Activated T-helper 1 cell treated with anti-CD3 and anti-CD28 coated beads, Interleukin-12 subunit alpha, Interleukin-12 subunit beta, Interleukin-2, Interleukin-4 antibody, amounts not matched to agents 30 ng/mL and 10 ng/mL and 1 ng/mL, durations not matched to agents 14 hours and 24 hours and 36 hours (primary cell): ENCODE measurements around the gene SHOC2. TPM values are rescaled to one million over a fixed set of nuclear protein-coding genes. Genes with fewer than 3 reads are reported as not detected.
A peak's percentile ranks its signal among the peaks of the same experiment; 100 is the strongest.
"Not testable (repeated sequence)": the region's sequence is repeated elsewhere in the genome, so short reads cannot be mapped to it uniquely, and the experiment has no call there.

Experiments
- DNase-seq: peaks from one replicate; pipeline ENCODE4 v3.0.0; 2021; ENCODE audit warnings: low spot score
- H3K27ac Mint-ChIP-seq: one replicate; pipeline ENCODE4 v1.8.0; 2021; ENCODE audit warnings: mild to moderate bottlenecking, mixed read lengths
- H3K27me3 Mint-ChIP-seq: one replicate; pipeline ENCODE4 v1.8.0; 2022; ENCODE audit warnings: mild to moderate bottlenecking, moderate library complexity, mixed read lengths; ENCODE audit not compliant: insufficient read depth
- H3K36me3 Mint-ChIP-seq: one replicate; pipeline ENCODE4 v1.8.0; 2021; ENCODE audit warnings: low read depth, mixed read lengths
- H3K4me1 Mint-ChIP-seq: one replicate; pipeline ENCODE4 v1.8.0; 2021; ENCODE audit warnings: low read depth, mixed read lengths
- H3K4me3 Mint-ChIP-seq: one replicate; pipeline ENCODE4 v1.8.0; 2021; ENCODE audit warnings: mild to moderate bottlenecking, moderate library complexity, mixed read lengths
- H3K9me3 Mint-ChIP-seq: one replicate; pipeline ENCODE4 v1.8.0; 2021; ENCODE audit warnings: mixed read lengths
- intact Hi-C: fragments of 100-400 bp; cut with micrococcal nuclease; formaldehyde crosslinking; loops from one replicate; pipeline ENCODE4 v1.15.1; 2024
- total RNA-seq: library from RNA; stranded (reverse); gene quantifications from 2 replicates; pipeline ENCODE4 v1.2.3, GENCODE V29; 2022

The SHOC2 gene
- total RNA-seq, 1 donor from 2014 or later, result 44.2 TPM

DNA sequence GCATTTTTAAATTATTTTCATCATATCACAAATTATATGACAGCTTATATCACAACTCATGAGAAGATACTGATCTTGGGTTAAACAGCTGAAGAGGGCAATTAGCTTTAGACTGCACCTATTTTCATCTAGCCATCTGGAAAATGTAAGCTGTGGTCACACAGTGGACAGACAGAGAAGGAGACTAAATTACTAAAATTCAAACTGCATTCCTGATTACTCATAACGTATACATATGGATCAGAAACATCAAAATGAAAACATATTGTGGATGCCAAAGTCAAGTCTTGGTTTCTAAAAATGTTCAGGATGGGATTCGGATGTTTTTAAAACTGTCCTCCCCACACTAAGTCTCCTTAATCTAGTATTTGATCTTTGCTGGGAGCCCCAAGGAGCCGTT, 7.0 kb upstream of the SHOC2 start:
- DNase-seq, result no peak
- Mint-ChIP-seq H3K36me3 (peaks cover 8% of the 10 kb centered on the region), H3K27ac (no peak overlapping the region), H3K9me3 (no peaks in the 10 kb centered on the region), H3K4me1 (peaks cover 7% of the 10 kb centered on the region), H3K4me3 (no peak overlapping the region), H3K27me3 (no peaks in the 10 kb centered on the region)
- intact Hi-C loops, result loop anchor here (10.0 kb wide), 2 partner anchors 838 to 1272 kb away; partner anchors contain the start of gene GPAM

DNA sequence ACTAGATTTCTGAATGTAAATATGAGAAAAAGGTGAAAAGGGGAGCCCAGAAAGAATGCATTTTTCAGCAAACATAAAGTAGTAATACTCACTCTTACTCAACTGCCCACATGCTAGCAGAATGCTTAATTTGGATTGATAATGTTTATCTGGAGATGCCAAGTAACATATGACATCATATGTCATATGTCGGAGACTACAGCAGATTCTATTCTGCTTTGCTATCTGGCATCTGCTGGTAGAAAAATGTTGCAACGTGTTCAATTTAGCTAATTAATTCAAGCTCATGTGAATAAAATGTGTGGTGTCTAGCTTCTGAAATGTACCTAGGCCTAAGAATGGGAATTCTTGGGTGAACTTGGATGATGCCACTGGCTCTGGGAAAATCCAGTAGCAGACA, 5.0 kb upstream of the SHOC2 start:
- H3K36me3 Mint-ChIP-seq, result peaks cover 8% of the 10 kb centered on the region
- peaks cover 17% of the 10 kb centered on the region for H3K4me1 Mint-ChIP-seq
- H3K27ac Mint-ChIP-seq, result no peak overlapping the region
- H3K9me3 Mint-ChIP-seq, result no peaks in the 10 kb centered on the region
- no peak for DNase-seq
- intact Hi-C loops, result loop anchor here (10.0 kb wide), 2 partner anchors 840 to 1270 kb away; partner anchors contain the start of gene GPAM
- no peaks in the 10 kb centered on the region for H3K27me3 Mint-ChIP-seq
- H3K4me3 Mint-ChIP-seq, result no peak overlapping the region

DNA sequence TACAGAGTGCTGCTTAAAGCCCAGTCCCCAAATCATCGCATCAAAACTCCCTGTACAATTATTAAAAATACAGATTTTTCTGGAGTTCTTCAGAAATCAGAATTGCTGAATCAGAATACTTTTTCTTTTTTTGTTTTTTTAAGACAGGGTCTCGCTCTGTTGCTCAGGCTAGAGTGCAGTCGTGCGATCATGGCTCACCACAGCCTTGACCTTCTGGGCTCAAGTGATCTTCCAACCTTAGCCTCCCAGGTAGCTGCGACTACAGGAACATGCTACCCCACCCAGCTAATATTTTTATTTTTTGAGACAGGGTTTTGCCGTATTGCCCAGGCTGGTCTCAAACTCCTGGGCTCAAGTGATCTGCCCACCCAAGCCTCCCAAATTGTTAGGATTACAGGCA, 4.4 kb upstream of the SHOC2 start:
- Mint-ChIP-seq H3K27ac (no peak overlapping the region), H3K27me3 (no peaks in the 10 kb centered on the region), H3K9me3 (no peaks in the 10 kb centered on the region), H3K4me3 (no peak overlapping the region), H3K36me3 (peaks cover 8% of the 10 kb centered on the region), H3K4me1 (peaks cover 17% of the 10 kb centered on the region)
- intact Hi-C loops, result loop anchor here (5.0 to 10.0 kb wide), 3 partner anchors 703 to 1270 kb away; partner anchors contain the start of gene GPAM
- no peak for DNase-seq

GRCh38 chr10:110915600-110915999, 3.8 kb upstream of the SHOC2 start:
- peaks cover 22% of the 10 kb centered on the region for H3K4me1 Mint-ChIP-seq
- not testable (repeated sequence) for H3K36me3 Mint-ChIP-seq, H3K4me3 Mint-ChIP-seq, DNase-seq, H3K27me3 Mint-ChIP-seq, H3K27ac Mint-ChIP-seq, H3K9me3 Mint-ChIP-seq
- intact Hi-C loops, result loop anchor here (5.0 to 10.0 kb wide), 3 partner anchors 703 to 1269 kb away; partner anchors contain the start of gene GPAM

DNA sequence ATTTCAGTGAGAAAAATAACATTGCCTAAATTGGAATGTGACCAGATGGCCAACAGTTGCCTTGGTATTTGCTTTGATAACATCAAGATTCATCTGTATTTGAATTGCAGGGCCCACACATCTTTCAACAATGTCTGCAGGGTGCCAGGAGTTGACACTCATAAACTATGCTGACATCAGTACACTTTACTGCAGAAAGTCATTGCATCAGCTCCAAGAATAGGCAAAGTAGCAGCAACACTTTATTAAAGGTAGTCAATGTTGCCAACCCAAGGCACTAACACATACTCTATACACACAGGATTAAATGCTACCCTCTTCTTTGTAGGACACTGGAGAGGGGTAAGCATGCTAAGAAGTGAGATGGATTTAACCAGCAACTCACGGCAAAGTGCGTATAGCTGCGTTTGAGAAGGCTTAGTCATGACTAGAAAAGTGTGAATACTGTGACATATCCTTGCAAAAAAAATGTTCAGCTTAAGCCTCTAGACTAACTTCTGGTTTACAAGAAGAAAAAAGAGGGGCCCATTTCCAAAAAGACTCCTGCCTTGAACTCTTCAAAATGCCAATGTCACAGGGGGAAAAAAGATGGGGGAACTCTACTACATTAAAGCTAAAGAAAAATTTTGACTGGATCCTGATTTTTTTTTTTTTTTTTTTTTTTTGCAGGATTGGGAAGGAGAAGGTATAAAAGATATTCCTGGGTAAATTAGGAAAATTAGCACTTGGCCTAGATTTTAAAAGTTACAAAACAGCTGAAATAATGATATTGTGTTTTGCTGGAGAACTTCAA, 2.7 kb upstream of the SHOC2 start:
- Mint-ChIP-seq H3K4me1 (peaks cover 32% of the 10 kb centered on the region), H3K9me3 (no peaks in the 10 kb centered on the region), H3K4me3 (no peak overlapping the region), H3K36me3 (peaks cover 8% of the 10 kb centered on the region), H3K27me3 (no peaks in the 10 kb centered on the region), H3K27ac (peak overlapping the region; percentile 32)
- intact Hi-C loops, result loop anchor here (5.0 to 10.0 kb wide), 3 partner anchors 704 to 1268 kb away; partner anchors contain the start of gene GPAM
- no peak for DNase-seq

GRCh38 chr10:110918269-110918642, 1.1 kb upstream of the SHOC2 start:
- H3K36me3 Mint-ChIP-seq, result peaks cover 8% of the 10 kb centered on the region
- H3K4me1 Mint-ChIP-seq, result peaks cover 41% of the 10 kb centered on the region
- peak overlapping the region; percentile 97 for H3K27ac Mint-ChIP-seq
- peak; percentile 85 for DNase-seq
- H3K27me3 Mint-ChIP-seq, result no peaks in the 10 kb centered on the region
- H3K9me3 Mint-ChIP-seq, result no peaks in the 10 kb centered on the region
- peak overlapping the region; percentile 97 for H3K4me3 Mint-ChIP-seq
- intact Hi-C loops, result loop anchor here (1.0 to 10.0 kb wide), 7 partner anchors 15 to 1267 kb away; partner anchors contain the start of genes ADRA2A and GPAM

- H3K27me3 Mint-ChIP-seq, result no peaks in the 10 kb centered on the region
- H3K9me3 Mint-ChIP-seq, result no peaks in the 10 kb centered on the region
Measured at GRCh38 chr10:110918643-110919348, 608 bp upstream of the SHOC2 start, which contains the start of gene BBIP1. BBIP1 (minus strand) TSS chr10:110919180; CDS start chr10:110918157, 1,023 bp downstream.

GRCh38 chr10:110919971-110920881, 822 bp downstream of the SHOC2 start:
- peak overlapping the region; percentile 87 for H3K27ac Mint-ChIP-seq
- H3K36me3 Mint-ChIP-seq, result peaks cover 13% of the 10 kb centered on the region
- no peaks in the 10 kb centered on the region for H3K9me3 Mint-ChIP-seq
- DNase-seq, result peak; percentile 18
- H3K4me1 Mint-ChIP-seq, result peaks cover 53% of the 10 kb centered on the region
- intact Hi-C loops, result loop anchor here (1.0 to 10.0 kb wide), 17 partner anchors 49 to 1525 kb away; partner anchors contain the start of genes ADRA2A, DUSP5, GPAM and PDCD4
- H3K4me3 Mint-ChIP-seq, result peak overlapping the region; percentile 94
- no peaks in the 10 kb centered on the region for H3K27me3 Mint-ChIP-seq

More at GRCh38 chr10:110918643-110919348, 608 bp upstream of the SHOC2 start, which contains the start of gene BBIP1:
- H3K27ac Mint-ChIP-seq, result peak within 1 kb of the TSS; percentile 97
- DNase-seq, result no peak
- intact Hi-C loops, result loop anchor here (1.0 to 10.0 kb wide), 17 partner anchors 15 to 1266 kb away; partner anchors contain the start of genes ADRA2A, DUSP5, GPAM and PDCD4
- peaks cover 9% of the 10 kb centered on the region for H3K36me3 Mint-ChIP-seq
- H3K4me3 Mint-ChIP-seq, result peak within 1 kb of the TSS; percentile 97
- H3K4me1 Mint-ChIP-seq, result peaks cover 47% of the 10 kb centered on the region

DNA sequence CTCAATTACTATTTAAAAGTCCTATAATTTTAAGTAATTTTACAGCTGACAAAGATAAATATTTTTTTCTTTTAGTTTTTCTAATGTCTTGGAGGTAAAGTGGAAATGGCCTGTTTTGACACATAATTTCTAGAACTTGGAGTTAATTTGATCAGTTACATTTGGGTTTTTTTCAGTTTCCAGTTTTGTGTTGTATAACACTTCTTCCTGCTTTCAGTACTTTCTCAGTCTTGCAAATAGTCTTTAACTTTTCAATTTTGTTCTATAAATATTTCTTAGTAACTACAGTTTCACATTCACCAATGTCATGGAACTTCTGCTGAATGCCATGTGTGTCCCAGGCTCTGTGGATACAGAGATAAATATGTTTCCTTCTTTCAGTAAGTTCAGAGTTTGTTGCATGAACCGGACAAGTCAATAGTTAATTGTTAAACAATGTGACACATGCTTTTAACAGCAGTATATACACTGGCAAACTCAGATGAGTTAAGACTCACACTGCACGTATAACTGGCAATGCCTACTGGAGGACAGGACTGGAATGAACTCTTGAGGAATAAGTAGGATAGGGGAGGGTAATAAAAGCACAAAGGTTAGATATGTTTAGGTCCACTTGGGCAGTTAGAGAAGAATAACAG, 4.6 kb downstream of the SHOC2 start:
- Mint-ChIP-seq H3K36me3 (peaks cover 6% of the 10 kb centered on the region), H3K27me3 (no peaks in the 10 kb centered on the region), H3K9me3 (no peaks in the 10 kb centered on the region), H3K4me1 (peaks cover 41% of the 10 kb centered on the region), H3K4me3 (peak overlapping the region; percentile 20), H3K27ac (peak overlapping the region; percentile 49)
- no peak for DNase-seq
- intact Hi-C loops, result loop anchor here (5.0 to 10.0 kb wide), 2 partner anchors 1002 to 1521 kb away; partner anchors contain the start of genes VTI1A, XPNPEP1 and ZDHHC6

DNA sequence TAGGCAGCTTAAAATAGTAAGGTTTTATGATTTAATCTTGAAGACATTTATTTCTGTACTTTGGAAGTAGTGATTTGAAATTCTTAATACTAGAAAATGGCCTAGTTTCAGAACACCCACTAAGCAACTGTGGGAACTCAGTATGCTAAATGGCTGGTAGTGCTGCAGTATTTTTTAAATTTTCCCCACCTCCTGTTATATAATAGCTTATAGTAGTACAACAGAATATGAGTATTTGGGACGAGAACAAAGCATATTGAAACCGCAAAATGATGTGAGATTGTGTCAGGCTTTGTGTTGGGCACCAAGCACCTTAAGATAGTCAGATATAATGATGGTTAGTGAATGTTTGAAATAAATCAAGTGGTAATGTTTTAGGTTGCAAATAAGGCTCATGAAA, 8.1 kb downstream of the SHOC2 start:
- H3K36me3 Mint-ChIP-seq, result peaks cover 6% of the 10 kb centered on the region
- no peak for DNase-seq
- H3K27me3 Mint-ChIP-seq, result no peaks in the 10 kb centered on the region
- H3K4me3 Mint-ChIP-seq, result no peak overlapping the region
- H3K9me3 Mint-ChIP-seq, result no peaks in the 10 kb centered on the region
- no peak overlapping the region for H3K27ac Mint-ChIP-seq
- H3K4me1 Mint-ChIP-seq, result peaks cover 23% of the 10 kb centered on the region
- intact Hi-C loops, result loop anchor here (10.0 kb wide), 1 partner anchor 1517 kb away; the partner anchor contains the start of genes VTI1A and ZDHHC6

DNA sequence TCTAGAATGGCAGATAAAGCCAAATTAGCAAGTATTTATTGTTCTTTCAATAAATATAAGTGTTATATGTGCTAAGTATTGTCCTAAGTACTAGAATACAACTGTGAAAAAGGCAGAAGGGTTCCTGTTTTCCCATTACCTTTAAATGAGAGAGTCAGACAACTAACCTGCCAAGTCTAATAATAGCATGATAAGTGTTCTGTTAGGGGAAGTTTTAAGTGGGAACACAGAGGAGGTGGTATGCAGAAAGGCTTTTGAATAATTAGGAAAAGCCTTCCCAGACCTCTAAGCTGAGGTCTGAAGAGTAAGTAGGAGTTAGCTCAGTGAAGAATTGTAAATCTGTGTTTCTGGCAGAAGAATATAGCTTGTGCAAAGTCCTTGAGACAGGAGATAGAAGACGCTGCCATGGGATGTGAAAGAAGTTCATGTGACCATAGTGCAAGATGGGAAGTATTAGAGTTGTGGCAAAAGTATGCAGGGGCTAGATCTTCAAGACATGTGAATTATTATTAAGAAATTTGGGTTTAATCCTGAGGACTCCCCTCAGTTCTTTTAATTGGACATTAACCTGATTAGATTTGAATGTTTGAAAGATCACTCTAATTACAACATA, 12.5 kb downstream of the SHOC2 start:
- no peak overlapping the region for H3K27ac Mint-ChIP-seq
- no peak for DNase-seq
- intact Hi-C loops, result no loop called here
- peaks cover 11% of the 10 kb centered on the region for H3K4me1 Mint-ChIP-seq
- H3K36me3 Mint-ChIP-seq, result peaks cover 5% of the 10 kb centered on the region
- H3K9me3 Mint-ChIP-seq, result no peaks in the 10 kb centered on the region
- no peaks in the 10 kb centered on the region for H3K27me3 Mint-ChIP-seq
- H3K4me3 Mint-ChIP-seq, result no peak overlapping the region
